Measurements from ENCODE around the gene CA5A.

- TF ChIP-seq CTCF (CRISPR knock-in tag; IDR thresholded peaks at IDR 0.05) (no peak), KLF6 (CRISPR knock-in tag; IDR thresholded peaks at IDR 0.05) (no peak), ZNF776 (CRISPR knock-in tag; IDR thresholded peaks at IDR 0.05) (no peak; the same call in 1 of the 2 replicates)
Observed at GRCh38 chr16:87848676-87849345, 87.5 kb downstream of the CA5A start.
